GM21447 (cell line): ENCODE data around the gene ZNHIT3.
"Not testable (repeated sequence)": the region's sequence is repeated elsewhere in the genome, so short reads cannot be mapped to it uniquely, and the experiment has no call there.

Source experiments
- ATAC-seq: cut with Tn5 transposase; IDR thresholded peaks from one replicate; pipeline ENCODE4 v1.9.1; 2021; ENCODE audit not compliant: unreplicated experiment

Gene ZNHIT3

GRCh38 chr17:36482611-36483504 is 3.6 kb upstream of the ZNHIT3 start:
- no peak for ATAC-seq

GRCh38 chr17:36484021-36484420 is 2.5 kb upstream of the ZNHIT3 start:
- not testable (repeated sequence) for ATAC-seq

- ATAC-seq = no peak
Measured at GRCh38 chr17:36485027-36485426, 1.5 kb upstream of the ZNHIT3 start.

- peak; percentile 13 for ATAC-seq
Measured at GRCh38 chr17:36485805-36486203, 677 bp upstream of the ZNHIT3 start.

GRCh38 chr17:36493956-36494355 is 7.5 kb downstream of the ZNHIT3 start:
- ATAC-seq = no peak

- no peak for ATAC-seq
Measured at GRCh38 chr17:36494674-36495073, 8.2 kb downstream of the ZNHIT3 start.

GRCh38 chr17:36495076-36495578 is 8.6 kb downstream of the ZNHIT3 start:
- ATAC-seq = no peak

- ATAC-seq = no peak
Measured at GRCh38 chr17:36496018-36496789, 9.7 kb downstream of the ZNHIT3 start.

- no peak for ATAC-seq
Measured at GRCh38 chr17:36498155-36498554, 11.7 kb downstream of the ZNHIT3 start.

GRCh38 chr17:36498560-36499300 is 12.2 kb downstream of the ZNHIT3 start:
- ATAC-seq = no peak

GRCh38 chr17:36500745-36501225 is 14.3 kb downstream of the ZNHIT3 start:
- no peak for ATAC-seq

- ATAC-seq = no peak
Measured at GRCh38 chr17:36501351-36501750, 14.9 kb downstream of the ZNHIT3 start.

GRCh38 chr17:36501963-36502362 is 15.5 kb downstream of the ZNHIT3 start:
- ATAC-seq = no peak

- no peak for ATAC-seq
Measured at GRCh38 chr17:36503456-36504155, 17.1 kb downstream of the ZNHIT3 start.

GRCh38 chr17:36504156-36504545 is 17.7 kb downstream of the ZNHIT3 start:
- ATAC-seq = no peak

GRCh38 chr17:36505171-36505570 is 18.7 kb downstream of the ZNHIT3 start:
- no peak for ATAC-seq

GRCh38 chr17:36506249-36506826 is 19.9 kb downstream of the ZNHIT3 start:
- ATAC-seq = no peak

GRCh38 chr17:36506831-36507230 is 20.4 kb downstream of the ZNHIT3 start:
- no peak for ATAC-seq

GRCh38 chr17:36507266-36507665 is 20.8 kb downstream of the ZNHIT3 start:
- ATAC-seq = no peak

- not testable (repeated sequence) for ATAC-seq
Measured at GRCh38 chr17:36508439-36508838, 22.0 kb downstream of the ZNHIT3 start.
